A549 treated with GW870086 at 1 μM for 4 hours (cell line): Measurements from ENCODE around the gene NAPB. TPM values are rescaled to one million over a fixed set of nuclear protein-coding genes. Genes with fewer than 3 reads are reported as not detected.

ENCODE experiments used
- total RNA-seq: library from RNA; stranded (reverse); fragments of 200-300 nt; extraction: Qiagen RNA extraction; gene quantifications from 5 replicates; pipeline ENCODE4 v1.2.3, GENCODE V29; 2022; ENCODE audit warnings: low read depth

The NAPB gene
- total RNA-seq = 2.3 to 3.9 TPM (median 3.1 TPM) in 5 replicates

DNA sequence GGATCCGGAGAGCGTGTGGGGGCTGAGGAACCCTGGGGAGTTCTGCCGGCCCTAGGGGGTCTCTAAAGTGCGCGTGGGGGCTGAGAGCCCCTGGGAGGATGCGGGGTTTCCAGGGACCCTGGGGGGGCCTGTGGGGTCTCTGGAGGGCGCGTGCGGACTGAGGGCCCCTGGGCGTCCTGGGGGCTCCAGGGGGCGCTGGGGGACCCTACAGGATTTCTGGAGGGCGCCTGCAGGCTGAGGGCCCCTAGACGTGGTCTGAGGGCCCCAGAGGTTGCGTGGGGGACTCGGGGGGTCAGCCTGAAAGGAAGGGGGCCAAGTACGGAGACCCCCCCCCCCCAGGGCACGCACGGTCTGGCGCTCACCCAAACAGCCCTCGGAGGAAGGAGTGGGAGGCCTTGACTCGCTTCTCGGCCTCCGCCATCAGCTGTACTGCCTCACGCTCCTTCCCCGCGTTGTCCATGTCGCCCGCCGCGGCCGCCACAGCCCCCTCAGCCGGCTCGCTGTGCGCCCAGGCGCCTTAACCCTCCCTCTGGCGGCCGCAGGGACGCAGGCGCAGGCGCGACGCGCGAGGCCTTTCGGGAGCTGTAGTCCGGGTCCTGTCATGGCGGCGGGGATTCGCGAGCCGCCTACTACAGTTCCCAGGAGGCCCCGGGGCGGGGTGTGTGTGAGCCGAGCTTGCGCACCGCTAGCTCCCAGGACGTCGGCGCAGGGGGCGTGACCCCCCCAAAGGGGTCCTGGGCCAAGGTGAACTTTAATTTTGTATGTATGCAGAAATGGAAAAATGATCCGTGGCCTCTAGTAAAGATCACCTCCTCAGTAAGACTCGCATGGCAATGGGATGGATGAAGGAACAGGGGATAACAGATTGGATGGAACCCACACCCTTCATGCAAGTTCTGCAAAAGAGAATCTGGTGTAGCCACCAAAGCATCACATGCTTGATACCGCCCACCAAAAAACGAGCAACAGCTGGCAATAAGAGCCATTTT, at the start of gene NAPB:
NAPB (minus strand) TSS at position 546 of the 989 bp plus-strand sequence; CDS start at position 460, 86 bp downstream.

DNA sequence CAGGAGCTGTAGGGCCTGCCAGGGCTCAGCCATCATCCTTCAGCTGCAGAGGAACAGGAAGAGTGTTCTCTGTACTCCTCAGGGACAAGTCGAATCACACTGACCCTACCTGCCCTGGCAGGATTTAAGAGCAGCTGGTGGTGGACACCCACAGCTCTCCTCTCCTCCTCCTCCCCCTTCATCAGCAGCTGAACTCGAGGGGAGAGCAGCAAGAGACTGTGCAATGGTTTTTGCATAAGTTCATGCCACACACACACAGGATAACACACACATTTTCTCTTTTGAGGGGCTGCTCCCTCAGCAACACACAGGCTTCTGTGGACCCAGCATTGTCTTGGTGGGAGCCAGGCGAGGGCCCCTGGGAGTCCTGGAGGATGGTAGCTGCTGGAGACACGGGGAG, 31.5 kb upstream of the NAPB start, which contains the start of gene CST11:
CST11 (minus strand) TSS at position 101 of the 400 bp plus-strand sequence; CDS start at position 36, 65 bp downstream.

GRCh38 chr20:23361476-23362391, 59.6 kb downstream of the NAPB start, which contains the start of gene GZF1:
TSS of gene GZF1 (plus strand) at chr20:23362182. CDS start at chr20:23364384, 2,202 bp downstream.

GRCh38 chr20:23350196-23350903, 70.9 kb downstream of the NAPB start, which contains the start of gene NXT1:
TSS of gene NXT1 (plus strand) at chr20:23350791. CDS start at chr20:23354042, 3,251 bp downstream.

Other genes with a start within 250 kb of the NAPB start
- gene NXT1, start 70.7 kb downstream of the NAPB start, total RNA-seq = 57.8 to 68.2 TPM (median 65.5 TPM) in 5 replicates
- gene GZF1, start 59.3 kb downstream of the NAPB start, total RNA-seq = 8.7 to 12.0 TPM (median 9.8 TPM) in 5 replicates
- not detected in 5 replicates for gene CSTL1, start 18.2 kb upstream of the NAPB start, total RNA-seq
- not detected in 5 replicates for gene CST11, start 31.4 kb upstream of the NAPB start, total RNA-seq
- gene CST8, start 69.6 kb upstream of the NAPB start, total RNA-seq = not detected in 5 replicates
- gene CST9L, start 147.0 kb upstream of the NAPB start, total RNA-seq = not detected in 5 replicates
- gene CST9, start 184.4 kb upstream of the NAPB start, total RNA-seq = not detected in 5 replicates
- gene CST3, start 216.5 kb upstream of the NAPB start, total RNA-seq = 267 to 420 TPM (median 398 TPM) in 5 replicates